K562 (cell line): ENCODE measurements around the gene FOXA3. TPM values are rescaled to one million over a fixed set of nuclear protein-coding genes. Genes with fewer than 3 reads are reported as not detected.

Experiments
- ATAC-seq: fragments of 200-7000 bp; cut with Tn5 transposase; 3 replicates; pipeline ENCODE4 v1.9.1; 2020; ENCODE audit warnings: moderate library complexity
- BruUV-seq: library from RNA; stranded (reverse); fragments of 400-500 nt; replicated peaks from 2 replicates; lab custom pipeline; 2021; lab: Mats Ljungman, UMichigan
- CTCF ChIA-PET: fragments of 300-600 bp; formaldehyde crosslinking; extraction: SDS; loops from one replicate; lab custom pipeline; 2021; ENCODE audit warnings: low intra/inter-chr PET ratio; lab: Yijun Ruan, JAX
- POLR2A ChIA-PET: fragments of 300-600, 350-650 bp; sonication (Branson Sonifier 250); formaldehyde crosslinking; extraction: SDS; loops from one replicate; lab custom pipeline; 2021; ENCODE audit warnings: antibody characterized with exemption, inconsistent platforms; lab: Yijun Ruan, JAX
- DNase-seq, 4 experiments: peaks; one replicate each; pipeline versions ENCODE4 v3.0.0 to v3.0.0-alpha.2; 2011 to 2018; ENCODE audit warnings: low spot score in 3 of 4, mixed read lengths in 3 of 4; ENCODE audit errors: extremely low read depth in 1 of 4
- FAIRE-seq: peaks from 2 replicates; lab custom pipeline; 2011; peaks lifted over from hg19 to GRCh38; lab: Jason Lieb, UNC
- H2AFZ ChIP-seq: 2 replicates; pipeline ENCODE4 v1.6.0; 2011; ENCODE audit warnings: low read depth, low read length, control low read depth, inconsistent platforms
- H3K27ac ChIP-seq: fragments of 200-600 bp; 3 replicates; pipeline ENCODE4 v1.8.0; 2011; ENCODE audit warnings: low read depth, mild to moderate bottlenecking, control low read depth, inconsistent platforms, low read length, moderate library complexity, mixed read lengths; ENCODE audit errors: extremely low read depth
- H3K27me3 ChIP-seq, 2 experiments: fragments of 300-600 bp in 1 of 2; 2 replicates in 1 of 2; 3 replicates in 1 of 2; pipeline versions ENCODE4 v1.6.0 to v1.8.0; 2011; ENCODE audit warnings: inconsistent platforms in 2 of 2, low read length in 2 of 2, mild to moderate bottlenecking in 1 of 2, mixed read lengths in 1 of 2, moderate library complexity in 1 of 2; ENCODE audit not compliant: control insufficient read depth in 2 of 2, insufficient read depth in 2 of 2
- H3K36me3 ChIP-seq: fragments of 300-600 bp; 3 replicates; pipeline ENCODE4 v1.8.0; 2011; ENCODE audit warnings: mild to moderate bottlenecking, low read length, inconsistent platforms; ENCODE audit not compliant: control insufficient read depth, insufficient read depth
- H3K4me1 ChIP-seq, 2 experiments: fragments of 200-600 bp in 1 of 2; replicated peaks in 1 of 2; 2 replicates in 1 of 2; 3 replicates in 1 of 2; pipeline versions ENCODE4 v1.5.1 to v1.8.0; 2011; ENCODE audit warnings: inconsistent platforms in 2 of 2, low read length in 2 of 2, mild to moderate bottlenecking in 1 of 2, mixed read lengths in 1 of 2, moderate library complexity in 1 of 2; ENCODE audit not compliant: control insufficient read depth in 2 of 2, insufficient read depth in 2 of 2
- H3K4me2 ChIP-seq: 2 replicates; pipeline ENCODE4 v1.6.1; 2011; ENCODE audit warnings: low read length, control low read depth, inconsistent platforms, mixed read lengths; ENCODE audit not compliant: insufficient read depth
- H3K4me3 ChIP-seq: fragments of 200-600 bp; sonication (generic), shearing (Covaris generic); 2 replicates; pipeline ENCODE4 v1.5.1; 2016; ENCODE audit warnings: control low read depth, inconsistent platforms
- H3K79me2 ChIP-seq: fragments of 200-600 bp; 3 replicates; pipeline ENCODE4 v1.8.0; 2011; ENCODE audit warnings: low read length, inconsistent platforms; ENCODE audit not compliant: control insufficient read depth, insufficient read depth
- H3K9ac ChIP-seq, 2 experiments: 2 replicates each; pipeline versions ENCODE4 v1.6.0 to v1.6.1; 2011; ENCODE audit warnings: low read depth in 2 of 2, low read length in 2 of 2, control low read depth in 1 of 2, inconsistent platforms in 1 of 2, mild to moderate bottlenecking in 1 of 2, mixed read lengths in 1 of 2; ENCODE audit not compliant: insufficient read depth in 1 of 2
- H3K9me1 ChIP-seq: one replicate; pipeline ENCODE4 v1.6.0; 2011; ENCODE audit warnings: inconsistent platforms, mild to moderate bottlenecking, low read length, moderate library complexity; ENCODE audit not compliant: control insufficient read depth, insufficient read depth
- H3K9me3 ChIP-seq: replicated peaks from 2 replicates; pipeline ENCODE4 v1.5.1; 2011; ENCODE audit warnings: low read depth, low read length, inconsistent platforms; ENCODE audit not compliant: control insufficient read depth, insufficient read depth
- H4K20me1 ChIP-seq: replicated peaks from 2 replicates; pipeline ENCODE4 v1.6.1; 2011; ENCODE audit warnings: low read length, inconsistent platforms, mixed read lengths; ENCODE audit not compliant: control insufficient read depth, insufficient read depth
- AFF4 ChIP-seq: sonication (generic); formaldehyde crosslinking; IDR thresholded peaks from 2 replicates; pipeline ENCODE4 v1.8.0; 2023; ENCODE audit warnings: mild to moderate bottlenecking, missing genetic modification reagents
- HNRNPUL1 ChIP-seq: fragments of 200-400 bp; formaldehyde crosslinking; IDR thresholded peaks from 2 replicates; pipeline ENCODE4 v1.6.1; 2017; ENCODE audit warnings: low read length
- POLR2G ChIP-seq: fragments of 200-400 bp; formaldehyde crosslinking; IDR thresholded peaks from 2 replicates; pipeline ENCODE4 v1.6.1; 2017; ENCODE audit warnings: low read depth, mild to moderate bottlenecking, antibody characterized with exemption, low read length, moderate library complexity
- RBFOX2 ChIP-seq: fragments of 200-400 bp; formaldehyde crosslinking; IDR thresholded peaks from 2 replicates; pipeline ENCODE4 v1.6.1; 2017; ENCODE audit warnings: low read depth, mild to moderate bottlenecking, low read length, moderate library complexity
- TGIF2 ChIP-seq: sonication (generic); formaldehyde crosslinking; IDR thresholded peaks from 2 replicates; pipeline ENCODE4 v1.8.1; 2022; ENCODE audit warnings: mild to moderate bottlenecking, missing genetic modification reagents, moderate library complexity
- ZHX1 ChIP-seq: fragments of 150-350 bp; conservative IDR thresholded peaks from 2 replicates; pipeline ENCODE4 v1.6.1; 2014; ENCODE audit warnings: low read length
- ZNF609 ChIP-seq: sonication (generic); formaldehyde crosslinking; IDR thresholded peaks from 2 replicates; pipeline ENCODE4 v1.8.1; 2023; ENCODE audit warnings: missing genetic modification reagents, mild to moderate bottlenecking, borderline replicate concordance
- WGBS: fragments of 100-300 bp; shearing (Covaris generic); methylation state at CpG from one replicate; pipeline ENCODE4 v1.1.6; 2016; ENCODE audit warnings: low coverage, mixed read lengths; ENCODE audit not compliant: insufficient coverage; ENCODE audit errors: missing lambda C conversion rate; 5-methylcytosine and 5-hydroxymethylcytosine counted together
- in situ Hi-C: fragments of 300-500 bp; cut with MboI; formaldehyde crosslinking; loops from 4 replicates; pipeline ENCODE4 v1.15.0; 2018; ENCODE audit warnings: inconsistent platforms, mixed read lengths
- intact Hi-C: fragments of 100-400 bp; cut with micrococcal nuclease; formaldehyde crosslinking; loops from 2 replicates; pipeline ENCODE4 v1.14.2; 2022
- polyA plus RNA-seq, 8 experiments: library from polyadenylated mRNA; depleted of rRNA in 4 of 8; stranded (reverse) in 5 of 8; unstranded in 3 of 8; fragments of >200 nt; fragmentation: Nextera tagmentation in 2 of 8; fragmentation: Illumina TruSeq in 1 of 8; extraction: Ambion mirVana in 2 of 8; extraction: Trizol in 1 of 8; gene quantifications; 2 replicates each; pipeline versions ENCODE4 v1.2.1 to v1.2.3, GENCODE V29; 2011 to 2014; ENCODE audit warnings: inconsistent platforms in 1 of 8, missing spikeins in 1 of 8
- total RNA-seq, 7 experiments: library from RNA; depleted of rRNA in 6 of 7; stranded (reverse); fragments of >200 nt in 6 of 7; fragmentation: Illumina TruSeq in 2 of 7; extraction: Trizol in 2 of 7; gene quantifications; 2 replicates each; pipeline versions ENCODE4 v1.2.1 to v1.2.3, GENCODE V29; 2011 to 2021; ENCODE audit warnings: low replicate concordance in 1 of 7

FOXA3 gene
- total and polyA plus RNA-seq, 9 of the 15 experiments (the other 6 are each of a cell fraction or from before 2014, with no cell fraction given), result 1.3 to 15.5 (median 4.7) TPM

DNA sequence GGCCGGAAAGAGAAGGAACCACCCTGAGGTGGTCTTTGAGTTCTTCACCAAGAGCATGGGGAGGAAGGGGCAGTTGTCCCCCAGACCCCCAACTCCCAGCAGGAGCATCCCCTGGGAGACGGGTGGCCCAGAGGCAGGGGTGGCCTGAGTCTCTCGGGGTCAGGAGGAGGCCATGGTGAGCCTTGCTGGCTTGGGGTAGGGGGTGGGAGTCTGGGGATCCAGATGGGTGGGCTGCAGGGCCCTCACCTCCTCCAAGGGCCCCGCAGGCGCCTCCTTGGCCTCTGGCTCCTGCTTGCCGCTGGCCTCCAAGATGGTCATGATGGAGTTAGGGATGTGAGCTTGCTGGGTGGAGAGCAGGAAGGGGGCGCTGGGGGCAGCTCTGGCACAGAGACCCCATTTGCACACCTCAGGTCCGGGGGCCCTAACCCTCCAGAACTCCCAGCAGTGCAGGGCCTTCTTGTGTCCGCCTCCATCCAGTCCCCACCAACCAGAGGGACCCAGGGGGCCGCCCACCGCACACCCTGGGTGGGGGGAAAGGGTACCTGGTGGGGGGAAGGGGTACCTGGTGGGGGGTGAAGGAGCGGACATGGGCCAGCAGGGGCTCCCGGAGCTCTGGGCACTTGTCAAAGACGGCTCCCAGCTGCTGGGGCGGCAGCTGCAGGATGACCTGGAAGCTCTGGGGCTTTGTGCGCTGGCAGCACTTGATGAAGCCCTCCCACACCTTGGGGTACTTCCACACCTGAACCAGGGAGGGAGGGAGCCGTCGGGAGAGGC, 47.7 kb upstream of the FOXA3 start:
- ChIA-PET POLR2A (interaction anchor here (0.6 to 1.3 kb wide), 6 partner anchors 8 to 176 kb away, joined by 3 to 4 read pairs (median 3); partner anchors contain the start of gene DMPK), CTCF (interaction anchor here (0.6 to 3.3 kb wide), 5 partner anchors 8 to 261 kb away, joined by 3 to 56 read pairs (median 14); no protein-coding TSS in a partner anchor)
- 98% methylated on average over 9 of the region's 18 CpGs for WGBS
- ATAC-seq (no peak), FAIRE-seq (no peak)
- H3K27ac ChIP-seq, result no peak overlapping the region
- H3K9me3 ChIP-seq, result no peaks in the 10 kb centered on the region
- no TSS peak for BruUV-seq
- TF ChIP-seq ZNF609 (CRISPR knock-in tag), result no peak
- TF ChIP-seq HNRNPUL1, result no peak
- peak; percentile 59 for TF ChIP-seq POLR2G
- TF ChIP-seq AFF4 (CRISPR knock-in tag), result 0 out of 2 replicates have a peak, but pooled peaks have one; percentile 20
- TF ChIP-seq ZHX1, result no peak
- TF ChIP-seq RBFOX2, result 0 out of 2 replicates have a peak, but pooled peaks have one; percentile 4
- TF ChIP-seq TGIF2 (CRISPR knock-in tag), result peak; percentile 29; the same call in 1 of the 2 replicates
- TF ChIP-seq, all 486 proteins: peak for 4
- H3K4me3 ChIP-seq, result no peak overlapping the region
- in situ Hi-C loops (no loop called here), intact Hi-C loops (loop anchor here (1.0 to 10.0 kb wide), 3 partner anchors 67 to 258 kb away; no protein-coding TSS in a partner anchor)
- H3K27me3 ChIP-seq, result no peaks in the 10 kb centered on the region
- H3K9me1 ChIP-seq, result peaks cover 2% of the 10 kb centered on the region
- peaks cover 13% of the 10 kb centered on the region; the same call in 1 of the 2 replicates for H4K20me1 ChIP-seq
- H3K4me1 ChIP-seq, result peaks cover 0 to 41% of the 10 kb centered on the region in 2 experiments; a peak in 3 of 5 replicates
- DNase-seq, result no peak
- peaks cover 41% of the 10 kb centered on the region; the same call in 2 of the 3 replicates for H3K36me3 ChIP-seq
- no peak overlapping the region for H2AFZ ChIP-seq
- H3K9ac ChIP-seq, result peak overlapping the region in 1 of 2 experiments; percentile 69; a peak in 2 of 4 replicates
- H3K79me2 ChIP-seq, result no peaks in the 10 kb centered on the region
- H3K4me2 ChIP-seq, result no peak overlapping the region
